ENCODE measurements around the gene PCNP. TPM values are rescaled to one million over a fixed set of nuclear protein-coding genes. Genes with fewer than 3 reads are reported as not detected.

Gene PCNP
- total RNA-seq, 4 donors from 2014 or later, result 88.7 to 160 (median 104) TPM

GRCh38 chr3:101577286-101577685 lies 3.3 kb downstream of the PCNP start:
- TF ChIP-seq, protein P1, sequence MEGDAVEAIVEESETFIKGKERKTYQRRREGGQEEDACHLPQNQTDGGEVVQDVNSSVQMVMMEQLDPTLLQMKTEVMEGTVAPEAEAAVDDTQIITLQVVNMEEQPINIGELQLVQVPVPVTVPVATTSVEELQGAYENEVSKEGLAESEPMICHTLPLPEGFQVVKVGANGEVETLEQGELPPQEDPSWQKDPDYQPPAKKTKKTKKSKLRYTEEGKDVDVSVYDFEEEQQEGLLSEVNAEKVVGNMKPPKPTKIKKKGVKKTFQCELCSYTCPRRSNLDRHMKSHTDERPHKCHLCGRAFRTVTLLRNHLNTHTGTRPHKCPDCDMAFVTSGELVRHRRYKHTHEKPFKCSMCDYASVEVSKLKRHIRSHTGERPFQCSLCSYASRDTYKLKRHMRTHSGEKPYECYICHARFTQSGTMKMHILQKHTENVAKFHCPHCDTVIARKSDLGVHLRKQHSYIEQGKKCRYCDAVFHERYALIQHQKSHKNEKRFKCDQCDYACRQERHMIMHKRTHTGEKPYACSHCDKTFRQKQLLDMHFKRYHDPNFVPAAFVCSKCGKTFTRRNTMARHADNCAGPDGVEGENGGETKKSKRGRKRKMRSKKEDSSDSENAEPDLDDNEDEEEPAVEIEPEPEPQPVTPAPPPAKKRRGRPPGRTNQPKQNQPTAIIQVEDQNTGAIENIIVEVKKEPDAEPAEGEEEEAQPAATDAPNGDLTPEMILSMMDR (IDR thresholded peaks at IDR 0.05; ENCODE audit: low read depth), result no peak

DNA sequence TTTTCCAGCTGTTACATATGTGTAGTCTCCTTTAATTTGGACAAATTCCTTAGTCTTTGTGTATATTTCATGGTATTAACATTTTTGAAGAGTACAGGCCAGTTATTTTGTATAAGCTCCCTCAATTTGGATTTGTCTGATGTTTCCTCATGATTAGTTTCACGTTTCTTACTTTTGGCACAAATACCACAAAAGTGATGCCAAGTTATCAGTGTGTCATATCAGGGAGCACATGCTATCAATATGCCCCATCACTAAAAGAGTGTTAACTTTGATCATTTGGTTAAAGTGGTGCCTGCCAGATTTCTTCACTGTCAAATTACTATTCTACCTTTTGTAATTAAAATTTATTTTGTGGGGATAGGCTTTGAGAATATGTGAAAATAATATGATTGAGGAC lies 14.6 kb downstream of the PCNP start:
- TF ChIP-seq, protein P1 (IDR thresholded peaks at IDR 0.05; ENCODE audit: low read depth), result no peak

- TF ChIP-seq, protein P1 (IDR thresholded peaks at IDR 0.05; ENCODE audit: low read depth), result no peak
Observed at GRCh38 chr3:101591071-101591470, 17.1 kb downstream of the PCNP start.

DNA sequence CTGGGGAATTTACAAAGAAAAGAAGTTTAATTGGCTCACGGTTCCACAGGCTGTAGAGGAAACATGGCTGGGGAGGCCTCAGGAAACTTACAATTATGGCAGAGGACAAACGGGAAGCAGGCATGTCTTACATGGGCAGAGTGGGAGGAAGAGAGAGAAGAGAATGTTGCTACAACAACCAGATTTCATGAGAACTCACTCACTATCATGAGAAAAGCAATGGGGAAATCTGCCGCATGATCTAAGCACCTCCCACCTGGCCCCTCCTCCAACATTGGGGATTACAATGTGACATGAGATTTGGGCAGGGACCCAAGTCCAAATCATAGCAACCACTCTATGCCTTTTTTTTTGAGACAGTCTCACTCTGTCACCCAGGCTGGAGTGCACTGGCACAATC lies 28.8 kb downstream of the PCNP start:
- TF ChIP-seq, protein P1 (IDR thresholded peaks at IDR 0.05; ENCODE audit: low read depth), result no peak

GRCh38 chr3:101603184-101603583 lies 29.2 kb downstream of the PCNP start:
- TF ChIP-seq, protein P1 (IDR thresholded peaks at IDR 0.05; ENCODE audit: low read depth), result no peak

GRCh38 chr3:101611023-101611422 lies 37.0 kb downstream of the PCNP start:
- TF ChIP-seq, protein P1 (IDR thresholded peaks at IDR 0.05; ENCODE audit: low read depth), result no peak

GRCh38 chr3:101615525-101615924 lies 41.5 kb downstream of the PCNP start:
- TF ChIP-seq, protein P1 (IDR thresholded peaks at IDR 0.05; ENCODE audit: low read depth), result no peak
